Measurements from ENCODE around the gene LYRM4.

The LYRM4 gene

GRCh38 chr6:5213836-5214235 lies 46.9 kb downstream of the LYRM4 start:
- H3K36me3 ChIP-seq (ENCODE audit: low read depth): peaks cover 10% of the 10 kb centered on the region
- no peak for TF ChIP-seq CTCF (IDR thresholded peaks at IDR 0.05; ENCODE audit: poor library complexity, severe bottlenecking)

GRCh38 chr6:5211492-5211891 lies 49.3 kb downstream of the LYRM4 start:
- no peak overlapping the region for H3K4me3 ChIP-seq (ENCODE audit: severe bottlenecking)
- no peak overlapping the region for H3K27ac ChIP-seq (ENCODE audit: poor library complexity, severe bottlenecking)
- no peaks in the 10 kb centered on the region for H3K9me3 ChIP-seq (ENCODE audit: severe bottlenecking)
- no peaks in the 10 kb centered on the region for H3K27me3 ChIP-seq (ENCODE audit: insufficient read depth, poor library complexity, severe bottlenecking)
- DNase-seq (ENCODE audit: low spot score) (no peak), ATAC-seq (ENCODE audit: low read depth) (no peak)
- peaks cover 10% of the 10 kb centered on the region for H3K36me3 ChIP-seq (ENCODE audit: low read depth)
- no peak for TF ChIP-seq CTCF (IDR thresholded peaks at IDR 0.05; ENCODE audit: poor library complexity, severe bottlenecking)
- no peaks in the 10 kb centered on the region for H3K4me1 ChIP-seq (ENCODE audit: insufficient read depth, poor library complexity, severe bottlenecking)

More at GRCh38 chr6:5213836-5214235, 46.9 kb downstream of the LYRM4 start:
- H3K4me3 ChIP-seq (ENCODE audit: severe bottlenecking): no peak overlapping the region
- no peaks in the 10 kb centered on the region for H3K27me3 ChIP-seq (ENCODE audit: insufficient read depth, poor library complexity, severe bottlenecking)
- H3K27ac ChIP-seq (ENCODE audit: poor library complexity, severe bottlenecking): no peak overlapping the region
- no peak for ATAC-seq (ENCODE audit: low read depth)
- no peaks in the 10 kb centered on the region for H3K4me1 ChIP-seq (ENCODE audit: insufficient read depth, poor library complexity, severe bottlenecking)
- no peak for DNase-seq (ENCODE audit: low spot score)
- no peaks in the 10 kb centered on the region for H3K9me3 ChIP-seq (ENCODE audit: severe bottlenecking)

GRCh38 chr6:5208471-5208971 lies 52.2 kb downstream of the LYRM4 start:
- DNase-seq (ENCODE audit: low spot score) (no peak), ATAC-seq (ENCODE audit: low read depth) (no peak)
- Histone ChIP-seq H3K36me3 (ENCODE audit: low read depth) (peaks cover 5% of the 10 kb centered on the region), H3K27ac (ENCODE audit: poor library complexity, severe bottlenecking) (no peak overlapping the region), H3K4me3 (ENCODE audit: severe bottlenecking) (no peak overlapping the region), H3K9me3 (ENCODE audit: severe bottlenecking) (no peaks in the 10 kb centered on the region), H3K27me3 (ENCODE audit: insufficient read depth, poor library complexity, severe bottlenecking) (no peaks in the 10 kb centered on the region), H3K4me1 (ENCODE audit: insufficient read depth, poor library complexity, severe bottlenecking) (peaks cover 7% of the 10 kb centered on the region)
- TF ChIP-seq CTCF (IDR thresholded peaks at IDR 0.05; ENCODE audit: poor library complexity, severe bottlenecking): no peak

- peaks cover 7% of the 10 kb centered on the region for H3K4me1 ChIP-seq (ENCODE audit: insufficient read depth, poor library complexity, severe bottlenecking)
- no peak overlapping the region for H3K4me3 ChIP-seq (ENCODE audit: severe bottlenecking)
- peaks cover 5% of the 10 kb centered on the region for H3K36me3 ChIP-seq (ENCODE audit: low read depth)
- no peak for TF ChIP-seq CTCF (IDR thresholded peaks at IDR 0.05; ENCODE audit: poor library complexity, severe bottlenecking)
- ATAC-seq (ENCODE audit: low read depth) (no peak), DNase-seq (ENCODE audit: low spot score) (no peak)
- H3K9me3 ChIP-seq (ENCODE audit: severe bottlenecking): no peaks in the 10 kb centered on the region
- no peak overlapping the region for H3K27ac ChIP-seq (ENCODE audit: poor library complexity, severe bottlenecking)
- H3K27me3 ChIP-seq (ENCODE audit: insufficient read depth, poor library complexity, severe bottlenecking): no peaks in the 10 kb centered on the region
Measured at GRCh38 chr6:5208057-5208456, 52.7 kb downstream of the LYRM4 start.

GRCh38 chr6:5206920-5207561 lies 53.7 kb downstream of the LYRM4 start:
- no peaks in the 10 kb centered on the region for H3K9me3 ChIP-seq (ENCODE audit: severe bottlenecking)
- ATAC-seq (ENCODE audit: low read depth) (no peak), DNase-seq (ENCODE audit: low spot score) (no peak)
- H3K27me3 ChIP-seq (ENCODE audit: insufficient read depth, poor library complexity, severe bottlenecking): no peaks in the 10 kb centered on the region
- TF ChIP-seq CTCF (IDR thresholded peaks at IDR 0.05; ENCODE audit: poor library complexity, severe bottlenecking): no peak
- peaks cover 5% of the 10 kb centered on the region; the same call in 1 of the 2 replicates for H3K36me3 ChIP-seq (ENCODE audit: low read depth)
- no peak overlapping the region for H3K4me3 ChIP-seq (ENCODE audit: severe bottlenecking)
- no peak overlapping the region for H3K27ac ChIP-seq (ENCODE audit: poor library complexity, severe bottlenecking)
- peaks cover 7% of the 10 kb centered on the region for H3K4me1 ChIP-seq (ENCODE audit: insufficient read depth, poor library complexity, severe bottlenecking)

Data from RWPE2 (cell line).